H1 (cell line): Measurements from ENCODE around the gene APOBEC3G.

ENCODE experiments used
- ATF3 ChIP-seq: IDR thresholded peaks from 2 replicates; pipeline ENCODE4 v1.6.1; 2011; ENCODE audit warnings: low read depth, mild to moderate bottlenecking, low read length; ENCODE audit not compliant: insufficient read depth
- BRCA1 ChIP-seq: IDR thresholded peaks from 2 replicates; pipeline ENCODE4 v1.6.1; 2012; ENCODE audit warnings: low read depth, low read length, improper control_type of control experiment
- CHD2 ChIP-seq: IDR thresholded peaks from 2 replicates; pipeline ENCODE4 v1.6.1; 2012; ENCODE audit warnings: low read length, improper control_type of control experiment
- CTCF ChIP-seq, 3 experiments: IDR thresholded peaks; 1 replicate in 2 of 3; 2 replicates in 1 of 3; pipeline versions ENCODE4 v1.5.1 to v1.6.1; 2011; ENCODE audit warnings: low read length in 3 of 3, mild to moderate bottlenecking in 3 of 3, inconsistent platforms in 2 of 3, low read depth in 1 of 3, moderate library complexity in 1 of 3; ENCODE audit not compliant: insufficient read depth in 1 of 3; ENCODE audit errors: control extremely low read depth in 1 of 3
- EP300 ChIP-seq, 2 experiments: IDR thresholded peaks; 1 replicate in 1 of 2; 2 replicates in 1 of 2; pipeline ENCODE4 v1.6.1; 2011 to 2012; ENCODE audit warnings: low read depth in 2 of 2, low read length in 2 of 2, mild to moderate bottlenecking in 2 of 2, borderline replicate concordance in 1 of 2, inconsistent platforms in 1 of 2, moderate library complexity in 1 of 2
- KDM5A ChIP-seq: fragments of 200-600 bp; IDR thresholded peaks from 2 replicates; pipeline ENCODE4 v1.7.1; 2012; ENCODE audit warnings: mild to moderate bottlenecking, low read length, inconsistent platforms, mixed read lengths
- MAX ChIP-seq: IDR thresholded peaks from 2 replicates; pipeline ENCODE4 v1.6.1; 2012; ENCODE audit warnings: inconsistent platforms
- POLR2A ChIP-seq, 2 experiments: IDR thresholded peaks; 1 replicate in 1 of 2; 2 replicates in 1 of 2; pipeline ENCODE4 v1.6.1; 2011; ENCODE audit warnings: low read depth in 2 of 2, low read length in 2 of 2, mild to moderate bottlenecking in 2 of 2; ENCODE audit errors: control extremely low read depth in 1 of 2
- POLR2AphosphoS5 ChIP-seq: IDR thresholded peaks from 2 replicates; pipeline ENCODE4 v1.6.1; 2011; ENCODE audit warnings: low read depth, low read length
- SP1 ChIP-seq: IDR thresholded peaks from 2 replicates; pipeline ENCODE4 v1.6.1; 2011; ENCODE audit warnings: low read depth, low read length
- SRF ChIP-seq: IDR thresholded peaks from 2 replicates; pipeline ENCODE4 v1.6.1; 2011; ENCODE audit warnings: mild to moderate bottlenecking, low read depth, low read length, moderate library complexity
- USF2 ChIP-seq: IDR thresholded peaks from 2 replicates; pipeline ENCODE4 v1.6.1; 2011; ENCODE audit warnings: low read length, improper control_type of control experiment
- YY1 ChIP-seq: IDR thresholded peaks from 2 replicates; pipeline ENCODE4 v1.6.1; 2011; ENCODE audit warnings: low read depth, mild to moderate bottlenecking, low read length

GRCh38 chr22:39095971-39096370 is 18.9 kb downstream of the APOBEC3G start:
- TF ChIP-seq ATF3 = no peak
- TF ChIP-seq POLR2AphosphoS5 = no peak
- TF ChIP-seq CTCF (IDR thresholded peaks at IDR 0.05; ENCODE audit: control extremely low read depth in 1 of 3, insufficient read depth in 1 of 3, low read depth in 1 of 3, low read length in 3 of 3) = no peak
- no peak for TF ChIP-seq EP300 (IDR thresholded peaks at IDR 0.05; ENCODE audit: borderline replicate concordance in 1 of 2, low read depth in 2 of 2, low read length in 2 of 2)
- TF ChIP-seq SP1 = no peak
- TF ChIP-seq YY1 = no peak
- no peak for TF ChIP-seq USF2
- TF ChIP-seq SRF = no peak
- no peak for TF ChIP-seq MAX
- TF ChIP-seq CHD2 = no peak
- TF ChIP-seq BRCA1 = no peak
- TF ChIP-seq POLR2A (IDR thresholded peaks at IDR 0.05; ENCODE audit: control extremely low read depth in 1 of 2, low read depth in 2 of 2, low read length in 2 of 2) = no peak
- no peak for TF ChIP-seq KDM5A
